IMR-90 (cell line): ENCODE data around the gene CRHBP. TPM values are rescaled to one million over a fixed set of nuclear protein-coding genes. Genes with fewer than 3 reads are reported as not detected.

ENCODE experiments used
- ATAC-seq: fragments of 200-7000 bp; cut with Tn5 transposase; 2 replicates; pipeline ENCODE4 v1.9.1; 2020; ENCODE audit warnings: low read depth, mild to moderate bottlenecking, moderate library complexity
- BruUV-seq: library from RNA; stranded (reverse); fragments of 400-500 nt; replicated peaks from 2 replicates; lab custom pipeline; 2021; lab: Mats Ljungman, UMichigan
- CTCF ChIA-PET: fragments of 300-600 bp; formaldehyde crosslinking; extraction: SDS; loops from one replicate; lab custom pipeline; 2021; ENCODE audit warnings: antibody characterized with exemption; lab: Yijun Ruan, JAX
- POLR2A ChIA-PET: fragments of 300-600 bp; sonication (Branson Sonifier 250); formaldehyde crosslinking; loops from one replicate; lab custom pipeline; 2022; ENCODE audit warnings: antibody characterized with exemption; ENCODE audit not compliant: unreplicated experiment; lab: Charles Lee
- DNase-seq: peaks from one replicate; pipeline ENCODE4 v3.0.0; 2013
- H2AFZ ChIP-seq: replicated peaks from 2 replicates; pipeline ENCODE3; 2013; ENCODE audit warnings: low read length, mild to moderate bottlenecking; ENCODE audit not compliant: poor library complexity
- H2AK5ac ChIP-seq: 2 replicates; pipeline ENCODE4 v1.6.1; 2013; ENCODE audit warnings: low read depth, low read length, inconsistent platforms
- H2AK9ac ChIP-seq: replicated peaks from 2 replicates; pipeline ENCODE3; 2013; ENCODE audit warnings: mild to moderate bottlenecking, low read depth, low read length, moderate library complexity; ENCODE audit not compliant: poor library complexity
- H2BK120ac ChIP-seq: 2 replicates; pipeline ENCODE4 v1.6.1; 2013; ENCODE audit warnings: low read depth, low read length, inconsistent platforms
- H2BK15ac ChIP-seq: 3 replicates; pipeline ENCODE4 v1.6.1; 2013; ENCODE audit warnings: low read depth, low read length, inconsistent platforms
- H2BK20ac ChIP-seq: 2 replicates; pipeline ENCODE4 v1.6.1; 2013; ENCODE audit warnings: low read depth, mild to moderate bottlenecking, inconsistent platforms, low read length, moderate library complexity
- H2BK5ac ChIP-seq: 2 replicates; pipeline ENCODE4 v1.6.1; 2013; ENCODE audit warnings: mild to moderate bottlenecking, low read depth, low read length, inconsistent platforms; ENCODE audit not compliant: poor library complexity, severe bottlenecking
- H3K14ac ChIP-seq: replicated peaks from 2 replicates; pipeline ENCODE4 v1.6.1; 2013; ENCODE audit warnings: low read depth, low read length, inconsistent platforms
- H3K18ac ChIP-seq: 2 replicates; pipeline ENCODE4 v1.6.1; 2013; ENCODE audit warnings: low read depth, low read length, control low read depth
- H3K23ac ChIP-seq: 2 replicates; pipeline ENCODE4 v1.6.1; 2013; ENCODE audit warnings: low read depth, low read length, inconsistent platforms
- H3K27ac ChIP-seq: 2 replicates; pipeline ENCODE4 v1.5.1; 2013; ENCODE audit warnings: mild to moderate bottlenecking, control low read depth, low read length; ENCODE audit not compliant: insufficient read depth
- H3K27me3 ChIP-seq: 2 replicates; pipeline ENCODE4 v1.6.1; 2013; ENCODE audit warnings: low read length; ENCODE audit not compliant: control insufficient read depth, insufficient read depth
- H3K36me3 ChIP-seq: 2 replicates; pipeline ENCODE4 v1.6.1; 2013; ENCODE audit warnings: low read length, mixed read lengths; ENCODE audit not compliant: control insufficient read depth, insufficient read depth
- H3K4ac ChIP-seq: 2 replicates; pipeline ENCODE4 v1.6.1; 2013; ENCODE audit warnings: low read depth, low read length, inconsistent platforms
- H3K4me1 ChIP-seq: 2 replicates; pipeline ENCODE4 v1.6.1; 2013; ENCODE audit warnings: low read length, mixed read lengths; ENCODE audit not compliant: control insufficient read depth, insufficient read depth
- H3K4me2 ChIP-seq: 2 replicates; pipeline ENCODE4 v1.6.1; 2013; ENCODE audit warnings: low read depth, mild to moderate bottlenecking, control low read depth, low read length, moderate library complexity
- H3K4me3 ChIP-seq: 2 replicates; pipeline ENCODE4 v1.5.1; 2013; ENCODE audit warnings: low read depth, mild to moderate bottlenecking, control low read depth, low read length, moderate library complexity; ENCODE audit not compliant: insufficient read depth
- H3K56ac ChIP-seq: 2 replicates; pipeline ENCODE4 v1.6.1; 2013; ENCODE audit warnings: low read length, inconsistent platforms; ENCODE audit not compliant: insufficient read depth; ENCODE audit errors: extremely low read depth
- H3K79me1 ChIP-seq, 2 experiments: 2 replicates each; pipeline ENCODE4 v1.6.1; 2013; ENCODE audit warnings: low read length in 2 of 2, inconsistent platforms in 1 of 2, low read depth in 1 of 2
- H3K9ac ChIP-seq: 2 replicates; pipeline ENCODE4 v1.6.1; 2013; ENCODE audit warnings: low read depth, low read length, control low read depth
- H3K9me1 ChIP-seq: 2 replicates; pipeline ENCODE4 v1.6.1; 2013; ENCODE audit warnings: low read length, inconsistent platforms; ENCODE audit not compliant: insufficient read depth
- H3K9me3 ChIP-seq: 2 replicates; pipeline ENCODE4 v1.6.1; 2013; ENCODE audit warnings: low read length; ENCODE audit not compliant: control insufficient read depth, insufficient read depth
- H4K20me1 ChIP-seq: 2 replicates; pipeline ENCODE4 v1.6.1; 2013; ENCODE audit warnings: low read length, inconsistent platforms; ENCODE audit not compliant: insufficient read depth
- H4K5ac ChIP-seq: 2 replicates; pipeline ENCODE4 v1.6.1; 2013; ENCODE audit warnings: mild to moderate bottlenecking, low read depth, low read length, control low read depth
- H4K8ac ChIP-seq, 2 experiments: 2 replicates each; pipeline ENCODE4 v1.6.1; 2013; ENCODE audit warnings: low read depth in 2 of 2, low read length in 2 of 2, control low read depth in 1 of 2, inconsistent platforms in 1 of 2
- H4K91ac ChIP-seq: 2 replicates; pipeline ENCODE4 v1.6.1; 2013; ENCODE audit warnings: low read depth, low read length, inconsistent platforms; ENCODE audit not compliant: insufficient read depth
- BHLHE40 ChIP-seq: fragments of 150-350 bp; IDR thresholded peaks from 2 replicates; pipeline ENCODE4 v1.6.1; 2016; ENCODE audit warnings: mild to moderate bottlenecking, low read depth, low read length
- CEBPB ChIP-seq: IDR thresholded peaks from 2 replicates; pipeline ENCODE4 v1.6.1; 2012; ENCODE audit warnings: low read depth, low read length, improper control_type of control experiment
- CHD1 ChIP-seq: IDR thresholded peaks from 2 replicates; pipeline ENCODE4 v1.6.1; 2012; ENCODE audit warnings: low read depth, low read length, improper control_type of control experiment
- CTCF ChIP-seq: conservative IDR thresholded peaks from 2 replicates; pipeline ENCODE4 v1.5.1; 2012; ENCODE audit warnings: mild to moderate bottlenecking, low read depth, low read length, improper control_type of control experiment
- FOS ChIP-seq: fragments of 150-350 bp; IDR thresholded peaks from 2 replicates; pipeline ENCODE4 v1.6.1; 2016; ENCODE audit warnings: low read depth, low read length
- MAFK ChIP-seq: IDR thresholded peaks from 2 replicates; pipeline ENCODE4 v1.6.1; 2012; ENCODE audit warnings: low read depth, low read length, improper control_type of control experiment
- MXI1 ChIP-seq: IDR thresholded peaks from 2 replicates; pipeline ENCODE4 v1.6.1; 2012; ENCODE audit warnings: low read depth, mild to moderate bottlenecking, low read length, moderate library complexity, borderline replicate concordance
- NFE2L2 ChIP-seq: fragments of 150-350 bp; IDR thresholded peaks from 2 replicates; pipeline ENCODE4 v1.6.1; 2016; ENCODE audit warnings: low read depth, mild to moderate bottlenecking, low read length
- POLR2A ChIP-seq: IDR thresholded peaks from 2 replicates; pipeline ENCODE4 v1.6.1; 2012; ENCODE audit warnings: mild to moderate bottlenecking, low read depth, low read length
- RAD21 ChIP-seq: IDR thresholded peaks from 2 replicates; pipeline ENCODE4 v1.6.1; 2012; ENCODE audit warnings: low read length, improper control_type of control experiment
- RCOR1 ChIP-seq: IDR thresholded peaks from 2 replicates; pipeline ENCODE4 v1.6.1; 2012; ENCODE audit warnings: mild to moderate bottlenecking, low read length, improper control_type of control experiment; ENCODE audit not compliant: insufficient replicate concordance
- RFX5 ChIP-seq: IDR thresholded peaks from 2 replicates; pipeline ENCODE4 v1.8.0; 2012; ENCODE audit warnings: low read depth, mild to moderate bottlenecking, low read length, moderate library complexity
- SMC3 ChIP-seq: fragments of 150-350 bp; IDR thresholded peaks from 2 replicates; pipeline ENCODE4 v1.6.1; 2016; ENCODE audit warnings: low read depth, mild to moderate bottlenecking, antibody characterized with exemption, low read length, moderate library complexity
- USF2 ChIP-seq: fragments of 150-350 bp; IDR thresholded peaks from 2 replicates; pipeline ENCODE4 v1.6.1; 2017; ENCODE audit warnings: mild to moderate bottlenecking, antibody characterized with exemption, low read length, low read depth
- WGBS, 2 experiments: methylation state at CpG; one replicate each; pipeline versions ENCODE4 v1.1.5 to v1.1.7; 2013; ENCODE audit warnings: missing lambda C conversion rate in 2 of 2; ENCODE audit not compliant: insufficient read length in 1 of 2; ENCODE audit errors: extremely low coverage in 2 of 2; 5-methylcytosine and 5-hydroxymethylcytosine counted together
- dilution Hi-C: fragments of 300-500 bp; cut with HindIII; formaldehyde crosslinking; loops from one replicate; pipeline ENCODE4 v1.14.3; 2018; ENCODE audit warnings: low sequenced_read_pairs; ENCODE audit not compliant: unreplicated experiment
- in situ Hi-C: fragments of 300-500 bp; cut with MboI; formaldehyde crosslinking; loops from 3 replicates; pipeline ENCODE4 v1.14.3; 2019; ENCODE audit warnings: low sequenced_read_pairs, inconsistent platforms, mixed read lengths
- intact Hi-C: fragments of 100-400 bp; cut with micrococcal nuclease; formaldehyde crosslinking; loops from 2 replicates; pipeline ENCODE4 v1.10.0; 2022
- polyA plus RNA-seq, 3 experiments: library from polyadenylated mRNA; depleted of rRNA; stranded (reverse); fragments of >200 nt; gene quantifications; 2 replicates each; pipeline ENCODE4 v1.2.3, GENCODE V29; 2012; ENCODE audit warnings: low replicate concordance in 1 of 3
- total RNA-seq: library from RNA; depleted of rRNA; stranded (reverse); fragments of >200 nt; gene quantifications from 2 replicates; pipeline ENCODE4 v1.2.3, GENCODE V29; 2012

The CRHBP gene
- total and polyA plus RNA-seq, 2 of the 4 experiments (the other 2 are of a cell fraction) = 0.09 TPM; not detected in 1

- no peak overlapping the region for H3K56ac ChIP-seq
- H3K23ac ChIP-seq = no peak overlapping the region
- no peak overlapping the region for H4K8ac ChIP-seq
- H3K4me3 ChIP-seq = no peak overlapping the region
- WGBS, 2 experiments = 25% methylated on average over 1 of the region's 5 CpGs; no CpG with 5 or more reads in 1 of the 2 experiments
- H3K9me1 ChIP-seq = no peaks in the 10 kb centered on the region
- H3K4ac ChIP-seq = no peak overlapping the region
- H3K79me1 ChIP-seq = no peaks in the 10 kb centered on the region
- no peak overlapping the region for H4K5ac ChIP-seq
- H2AK5ac ChIP-seq = no peak overlapping the region
- H3K4me2 ChIP-seq = no peak overlapping the region
- CTCF ChIA-PET = no interaction called here
- H2AK9ac ChIP-seq = no peak overlapping the region
- no peaks in the 10 kb centered on the region for H3K4me1 ChIP-seq
- H3K9me3 ChIP-seq = no peaks in the 10 kb centered on the region
- H3K27ac ChIP-seq = no peak overlapping the region
- H2BK20ac ChIP-seq = no peak overlapping the region
- H3K27me3 ChIP-seq = 0 out of 2 replicates have a peak, but pooled peaks cover 1% of the 10 kb centered on the region
- dilution Hi-C loops = no loop called here
- no peak overlapping the region for H4K91ac ChIP-seq
- H2BK15ac ChIP-seq = no peak overlapping the region
- intact Hi-C loops = no loop called here
- no peak overlapping the region for H2BK120ac ChIP-seq
- H2BK5ac ChIP-seq = no peak overlapping the region
- no peak overlapping the region for H3K9ac ChIP-seq
- H2AFZ ChIP-seq = no peak overlapping the region
- BruUV-seq = no TSS peak
- no peak overlapping the region for H3K14ac ChIP-seq
- in situ Hi-C loops = no loop called here
- POLR2A ChIA-PET = no interaction called here
- TF ChIP-seq NFE2L2 (no peak), CTCF (no peak), USF2 (no peak), CHD1 (no peak), RAD21 (no peak), MXI1 (no peak), MAFK (no peak), RCOR1 (no peak), BHLHE40 (no peak), SMC3 (no peak), CEBPB (no peak), RFX5 (no peak), FOS (no peak), POLR2A (no peak)
- DNase-seq (no peak), ATAC-seq (no peak)
- no peak overlapping the region for H3K18ac ChIP-seq
- no peaks in the 10 kb centered on the region for H3K36me3 ChIP-seq
- H4K20me1 ChIP-seq = no peaks in the 10 kb centered on the region
Observed at GRCh38 chr5:76990899-76991459, 38.1 kb downstream of the CRHBP start.
